ENCODE data around the gene NUMA1. TPM values are rescaled to one million over a fixed set of nuclear protein-coding genes. Genes with fewer than 3 reads are reported as not detected.

The NUMA1 gene
- total RNA-seq, 4 donors from 2014 or later = 142 to 237 (median 177) TPM

GRCh38 chr11:72100462-72100861, 20.1 kb upstream of the NUMA1 start:
- Histone ChIP-seq H3K27me3 (no peaks in the 10 kb centered on the region), H3K27ac (peak overlapping the region; percentile 26 to 94 (median 66)), H3K4me3 (no peak overlapping the region), H3K36me3 (peaks cover 19 to 49% (median 22%) of the 10 kb centered on the region in 3 donors), H3K4me1 (peaks cover 27 to 47% (median 36%) of the 10 kb centered on the region in 3 donors), H3K9me3 (no peaks in the 10 kb centered on the region)
- intact Hi-C loops (cut with DNase I) = no loop called here
- TF ChIP-seq POLR2A (IDR thresholded peaks at IDR 0.05) (no peak), CTCF (IDR thresholded peaks at IDR 0.05) (no peak)
- DNase-seq = no peak
- WGBS, 2 donors = 57 to 75% methylated on average over 1 of the region's 1 CpG

- Histone ChIP-seq H3K27ac (peak overlapping the region; percentile 26 to 94 (median 66)), H3K4me1 (peaks cover 27 to 50% (median 36%) of the 10 kb centered on the region in 3 donors), H3K4me3 (no peak overlapping the region), H3K27me3 (no peaks in the 10 kb centered on the region), H3K9me3 (no peaks in the 10 kb centered on the region), H3K36me3 (peaks cover 19 to 51% (median 22%) of the 10 kb centered on the region in 3 donors)
- TF ChIP-seq CTCF (IDR thresholded peaks at IDR 0.05) (no peak), POLR2A (IDR thresholded peaks at IDR 0.05) (no peak)
- intact Hi-C loops (cut with DNase I) = no loop called here
- no peak for DNase-seq
- 64 to 75% methylated on average over 3 of the region's 3 CpGs for WGBS, 2 donors
Observed at GRCh38 chr11:72100009-72100408, 19.7 kb upstream of the NUMA1 start.

GRCh38 chr11:72098741-72099140, 18.4 kb upstream of the NUMA1 start:
- TF ChIP-seq POLR2A (IDR thresholded peaks at IDR 0.05) (no peak), CTCF (IDR thresholded peaks at IDR 0.05) (no peak)
- Histone ChIP-seq H3K27ac (no peak overlapping the region), H3K4me1 (peaks cover 25 to 47% (median 34%) of the 10 kb centered on the region in 3 donors), H3K27me3 (no peaks in the 10 kb centered on the region), H3K4me3 (no peak overlapping the region), H3K9me3 (no peaks in the 10 kb centered on the region), H3K36me3 (peaks cover 19 to 63% (median 22%) of the 10 kb centered on the region in 3 donors)
- 80% methylated on average over 1 of the region's 3 CpGs; no CpG with 5 or more reads in 1 of the 2 donors for WGBS, 2 donors
- DNase-seq = no peak
- intact Hi-C loops (cut with DNase I) = no loop called here

GRCh38 chr11:72091292-72091691, 10.9 kb upstream of the NUMA1 start:
- intact Hi-C loops (cut with DNase I) = loop anchor here (5.0 kb wide), 1 partner anchor 69 kb away; no protein-coding TSS in a partner anchor
- DNase-seq = no peak
- peaks cover 0 to 27% (median 6%) of the 10 kb centered on the region in 3 donors for H3K4me1 ChIP-seq
- peak overlapping the region; percentile 29 to 68 (median 57) for H3K27ac ChIP-seq
- no peaks in the 10 kb centered on the region for H3K27me3 ChIP-seq
- peaks cover 0 to 64% (median 0%) of the 10 kb centered on the region in 3 donors for H3K36me3 ChIP-seq
- TF ChIP-seq CTCF (IDR thresholded peaks at IDR 0.05) = peak; percentile 72 to 92 (median 90)
- no peak for TF ChIP-seq POLR2A (IDR thresholded peaks at IDR 0.05)
- no peaks in the 10 kb centered on the region for H3K9me3 ChIP-seq
- 34 to 43% methylated on average over 4 of the region's 4 CpGs for WGBS, 2 donors
- no peak overlapping the region for H3K4me3 ChIP-seq

GRCh38 chr11:72088076-72088808, 7.9 kb upstream of the NUMA1 start:
- Histone ChIP-seq H3K36me3 (peaks cover 0 to 41% (median 0%) of the 10 kb centered on the region in 3 donors), H3K4me3 (no peak overlapping the region), H3K27me3 (no peaks in the 10 kb centered on the region), H3K9me3 (no peaks in the 10 kb centered on the region), H3K27ac (peak overlapping the region in 2 of 4 donors; percentile 55), H3K4me1 (peaks cover 0 to 38% (median 12%) of the 10 kb centered on the region in 3 donors)
- WGBS, 2 donors = 75 to 76% methylated on average over 4 of the region's 4 CpGs
- TF ChIP-seq CTCF (IDR thresholded peaks at IDR 0.05) (no peak), POLR2A (IDR thresholded peaks at IDR 0.05) (no peak)
- intact Hi-C loops (cut with DNase I) = no loop called here
- DNase-seq = no peak
